DMS53 treated with DMSO at 0.1 percent for 48 hours (cell line): Measurements from ENCODE around the gene SCO1.
"Not testable (repeated sequence)": the region's sequence is repeated elsewhere in the genome, so short reads cannot be mapped to it uniquely, and the experiment has no call there.

Experiments
- DNase-seq: peaks from one replicate; lab custom pipeline; 2025; ENCODE audit not compliant: unreplicated experiment; lab: John Stamatoyannopoulos, UW

The SCO1 gene

DNA sequence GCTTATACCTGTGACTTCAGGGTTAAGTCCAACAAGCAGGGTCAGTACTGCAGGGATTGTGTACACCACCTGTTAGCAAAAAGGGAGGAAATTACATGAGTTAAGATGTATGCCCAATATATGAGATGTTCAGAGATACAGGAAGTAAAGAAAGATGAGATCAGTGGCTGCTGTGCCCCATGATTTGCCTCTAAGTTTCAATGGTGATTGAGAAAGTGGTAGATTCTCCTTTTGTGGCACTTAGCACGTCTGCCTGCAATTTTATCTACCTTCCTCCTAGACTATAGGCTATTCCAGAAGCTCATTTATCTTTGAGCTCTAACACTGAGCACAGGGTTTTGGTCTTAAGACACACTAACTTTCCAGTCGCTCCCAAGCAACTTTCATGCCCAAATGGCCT, 28.9 kb upstream of the SCO1 start:
- DNase-seq: no peak

DNA sequence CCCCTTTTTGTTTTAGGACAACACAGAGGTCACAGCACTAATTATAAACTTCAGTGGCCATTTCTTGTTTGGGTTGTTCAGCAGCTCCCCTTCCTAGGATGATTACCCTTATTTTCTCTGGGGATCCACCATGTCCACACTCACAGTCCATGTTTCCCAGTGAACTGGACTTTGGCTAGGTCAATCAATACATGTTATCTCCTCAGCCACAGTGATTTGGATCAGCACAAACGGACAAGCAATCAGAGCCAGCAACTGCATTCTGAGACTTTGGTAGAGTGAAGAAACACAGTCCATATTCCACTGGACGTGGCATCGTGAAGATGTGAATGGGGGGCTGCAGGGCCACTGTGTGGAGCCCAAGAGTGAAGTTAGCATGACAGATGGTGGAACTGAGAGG, 27.9 kb upstream of the SCO1 start:
- DNase-seq: no peak

DNA sequence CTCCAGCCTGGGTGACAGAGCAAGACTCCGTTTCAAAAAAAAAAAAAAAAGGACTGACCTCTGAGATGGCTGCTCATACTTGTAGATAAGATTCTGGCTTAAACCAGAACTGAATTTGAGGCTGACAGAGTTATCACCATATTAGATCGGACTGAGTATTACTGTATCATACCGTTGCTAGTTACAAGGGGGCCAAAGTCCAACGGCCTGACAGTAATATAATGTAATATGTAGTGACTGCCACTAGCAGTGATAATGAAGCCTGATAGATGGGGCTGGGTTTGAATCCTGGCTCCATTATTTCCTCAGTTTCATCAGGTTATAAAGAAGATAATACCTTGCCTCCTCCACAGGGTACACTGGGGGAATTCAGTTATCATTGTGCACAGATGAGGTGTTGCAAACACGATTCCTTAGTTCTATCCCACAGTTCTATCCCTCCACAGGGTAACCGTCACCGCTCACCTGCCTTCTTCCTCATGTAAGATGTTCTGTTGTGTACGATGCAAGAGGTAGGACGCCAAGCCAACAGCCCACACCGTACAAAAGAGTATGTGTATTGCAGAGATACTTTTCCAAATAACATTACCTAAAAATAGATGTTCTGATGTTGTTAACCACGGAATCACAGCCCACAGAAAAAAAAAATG, 27.3 kb upstream of the SCO1 start:
- no peak for DNase-seq

DNA sequence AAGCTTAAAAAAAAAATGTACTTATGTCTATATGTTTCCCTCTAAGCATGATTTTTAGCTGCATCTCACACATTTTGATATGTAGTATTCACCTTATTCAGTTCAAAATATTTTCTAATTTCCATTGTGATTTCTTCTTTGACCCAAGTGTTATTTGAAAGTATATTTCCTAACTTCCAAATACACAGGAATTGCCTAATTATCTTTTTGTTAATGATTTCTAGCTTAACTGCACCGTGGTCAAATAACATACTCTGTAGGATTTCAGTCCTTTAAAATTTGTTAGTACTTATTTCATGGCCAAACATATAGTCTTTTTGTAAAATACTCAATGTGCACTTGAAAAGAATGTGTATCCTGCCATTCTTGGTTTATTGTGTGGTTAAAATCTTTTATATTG, 21.2 kb upstream of the SCO1 start:
- DNase-seq: no peak

DNA sequence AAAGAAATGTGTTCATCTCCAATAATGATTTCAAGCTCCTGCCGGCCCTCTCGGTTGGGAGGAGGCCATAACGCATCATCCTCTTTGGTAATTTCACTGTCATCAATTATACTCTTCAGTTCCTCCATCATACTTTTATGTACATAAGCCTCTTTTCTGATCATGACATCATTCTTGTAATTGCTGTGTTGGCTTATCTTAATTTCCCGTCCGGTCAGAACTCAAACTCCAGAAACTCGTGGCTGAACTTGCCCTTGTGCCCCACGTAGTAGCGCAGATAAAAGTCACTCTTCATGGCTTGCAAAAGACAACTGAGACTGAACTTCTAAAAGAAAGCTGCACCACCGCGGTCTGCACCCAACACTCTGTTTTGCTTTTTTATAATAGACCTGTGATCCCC, 18.9 kb upstream of the SCO1 start:
- DNase-seq: no peak

DNA sequence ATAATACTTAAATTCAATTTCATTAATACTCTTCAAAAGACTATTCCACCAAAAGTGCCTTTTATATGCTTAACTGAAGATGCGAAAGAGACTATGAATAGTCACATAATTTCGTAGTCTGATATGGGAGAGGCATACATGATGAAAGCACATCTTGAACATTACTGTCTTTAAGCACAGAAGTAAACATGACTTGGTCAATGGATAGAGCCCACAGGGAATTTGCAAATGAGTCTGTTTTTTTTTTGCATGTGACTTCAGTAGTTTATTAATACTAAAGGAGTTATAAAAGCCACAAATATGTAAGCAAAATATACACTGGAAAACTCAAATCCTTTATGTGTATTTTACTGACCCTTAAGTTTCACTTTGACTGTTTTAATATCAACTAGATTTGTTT, 16.0 kb upstream of the SCO1 start:
- no peak for DNase-seq

DNA sequence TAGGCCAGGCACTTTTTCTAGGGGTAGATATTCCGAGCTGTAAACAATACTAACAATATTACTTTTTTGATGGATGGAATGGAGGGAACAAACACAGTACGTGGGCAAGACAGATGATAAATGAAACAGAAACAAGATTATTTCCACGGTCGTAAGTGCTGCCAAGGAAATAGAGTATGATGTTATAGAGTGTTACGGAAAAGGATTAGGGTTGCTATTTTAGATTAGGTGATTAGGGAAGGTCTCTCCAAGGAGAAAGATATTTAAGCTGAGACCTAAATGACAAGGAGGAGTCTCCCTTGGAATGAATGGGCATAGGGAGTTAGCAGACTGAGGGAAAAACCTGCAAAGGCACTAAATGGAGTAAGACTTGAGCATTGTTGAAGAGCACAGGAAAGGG, 8.4 kb upstream of the SCO1 start:
- DNase-seq: no peak

DNA sequence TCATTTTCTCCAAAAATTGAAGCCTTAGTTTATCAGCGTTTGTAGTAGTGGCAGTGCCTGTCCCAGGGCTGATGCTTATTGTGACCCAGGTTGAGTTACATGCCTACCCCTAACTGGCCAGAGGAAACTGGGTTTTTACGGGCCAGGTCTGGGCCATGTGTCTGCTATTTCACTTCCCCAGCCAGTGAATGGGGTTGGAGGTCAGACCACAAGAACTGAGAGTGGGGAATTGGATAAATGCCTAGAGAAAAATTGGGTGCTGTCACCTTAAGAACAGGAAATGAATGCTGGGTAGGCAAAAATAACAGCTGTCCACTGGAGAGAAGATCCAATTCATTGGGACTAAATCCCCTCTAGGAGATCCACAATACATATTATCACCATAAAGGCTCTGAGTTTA, 5.2 kb upstream of the SCO1 start:
- DNase-seq: no peak

DNA sequence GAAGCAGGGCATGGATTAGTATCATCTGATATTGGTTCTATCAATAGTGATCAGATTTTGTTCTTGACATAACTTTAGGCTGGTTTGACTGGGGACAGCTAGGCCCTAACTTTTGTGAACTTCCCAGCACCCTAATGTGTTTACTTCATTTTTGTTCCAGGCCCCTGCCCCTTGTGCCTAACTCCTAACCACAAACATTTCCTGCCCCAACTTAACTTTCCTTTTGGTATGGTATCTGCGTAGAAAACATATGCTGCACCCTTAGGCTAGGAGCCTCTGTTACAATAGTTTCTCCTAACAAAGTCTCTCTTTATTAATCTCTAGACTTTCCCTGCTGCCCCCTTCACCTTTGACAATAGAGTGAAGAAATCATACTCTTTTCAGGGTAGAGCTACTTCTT, 2.5 kb upstream of the SCO1 start:
- DNase-seq: no peak

DNA sequence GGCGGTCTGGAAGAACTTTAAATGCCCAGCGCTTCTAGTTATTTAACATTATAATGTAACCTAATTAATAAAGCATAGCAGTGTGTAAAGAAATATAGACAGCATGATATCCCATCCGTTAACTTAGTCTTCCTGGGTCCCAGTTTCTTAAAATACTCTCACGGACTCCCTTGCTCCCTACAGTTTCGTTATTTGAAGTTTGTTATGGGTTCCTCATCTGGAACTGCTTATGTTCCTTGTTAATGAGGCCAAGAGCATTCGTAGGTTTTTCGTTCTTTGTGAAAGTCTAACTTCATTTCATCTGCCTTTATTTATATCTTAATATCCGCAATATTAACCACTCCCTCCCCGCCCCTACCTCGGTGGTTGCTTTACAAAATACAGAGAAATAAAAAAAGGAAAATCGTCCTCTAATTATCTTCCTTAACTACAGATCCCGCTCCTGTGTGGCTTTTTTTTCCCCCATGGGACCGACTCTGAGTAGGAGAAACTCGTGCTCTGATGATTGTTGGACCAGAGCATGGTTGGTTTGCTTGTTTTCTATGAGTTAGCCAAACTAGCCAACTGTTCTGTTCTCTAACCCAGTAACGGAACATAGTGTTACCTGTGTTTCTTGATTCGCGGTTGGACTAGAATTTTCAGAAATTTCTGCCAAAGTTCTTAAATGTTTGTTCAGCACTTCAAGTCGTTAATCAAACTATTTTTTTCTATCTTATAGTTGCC, 924 bp upstream of the SCO1 start:
- DNase-seq: no peak

DNA sequence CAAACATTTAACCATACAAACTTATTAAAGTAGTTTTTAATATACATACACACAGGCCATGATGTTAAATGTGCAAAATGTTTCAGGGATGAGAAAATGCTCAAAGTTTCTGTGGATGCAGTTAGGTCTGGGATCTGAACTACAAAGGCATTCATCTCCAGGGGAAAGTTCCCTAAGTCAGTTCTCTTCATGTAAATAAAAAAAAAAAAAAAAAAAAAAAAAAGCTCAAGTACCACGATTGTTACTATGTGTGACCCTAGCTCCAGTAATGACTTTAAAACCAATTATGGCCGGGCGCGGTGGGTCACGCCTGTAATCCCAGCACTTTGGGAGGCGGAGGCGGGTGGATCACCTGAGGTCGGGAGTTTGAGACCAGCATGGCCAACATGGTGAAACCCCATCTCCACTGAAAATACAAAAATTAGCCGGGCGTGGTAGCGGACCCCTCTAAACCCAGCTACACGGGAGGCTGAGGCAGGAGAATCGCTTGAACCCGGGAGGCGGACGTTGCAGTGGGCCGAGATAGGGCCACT, 1.4 kb downstream of the SCO1 start:
- not testable (repeated sequence) for DNase-seq

DNA sequence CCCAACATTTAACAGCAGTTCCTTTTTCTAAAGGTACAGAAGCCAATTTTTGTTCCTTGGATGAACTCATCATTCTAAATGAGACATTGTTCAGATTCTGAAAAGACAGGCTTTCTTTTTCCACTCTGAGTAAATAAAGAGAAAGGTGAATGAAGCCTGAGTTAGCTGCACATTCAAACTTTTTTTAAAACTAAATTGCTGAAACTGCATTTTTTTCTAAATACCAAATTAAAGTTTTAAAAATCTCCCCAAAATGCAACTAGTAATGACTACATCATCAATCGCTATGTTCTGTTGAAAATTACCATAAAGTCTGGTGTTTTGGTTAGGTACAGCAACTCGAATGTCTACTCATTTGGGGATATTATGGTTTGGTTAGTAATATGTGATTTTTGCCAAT, 9.8 kb downstream of the SCO1 start:
- no peak for DNase-seq

DNA sequence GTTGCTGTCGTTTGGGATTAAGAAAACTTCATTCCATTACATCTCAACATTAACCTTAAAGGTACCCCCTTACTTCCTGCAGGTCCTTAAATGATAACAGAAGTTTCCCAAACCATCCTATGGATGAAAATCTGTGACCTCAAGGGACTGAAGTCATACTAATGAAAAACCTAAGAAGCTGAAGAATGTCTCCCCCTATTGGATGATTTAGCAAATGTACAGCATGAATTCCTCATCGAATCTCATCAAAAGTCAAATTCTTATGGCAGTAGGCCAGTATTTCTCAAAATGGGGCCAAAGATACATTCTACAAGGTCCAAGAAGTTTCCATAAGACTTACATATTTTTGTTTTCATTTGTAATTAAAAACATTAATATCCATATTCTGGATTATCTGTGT, 13.5 kb downstream of the SCO1 start:
- no peak for DNase-seq

DNA sequence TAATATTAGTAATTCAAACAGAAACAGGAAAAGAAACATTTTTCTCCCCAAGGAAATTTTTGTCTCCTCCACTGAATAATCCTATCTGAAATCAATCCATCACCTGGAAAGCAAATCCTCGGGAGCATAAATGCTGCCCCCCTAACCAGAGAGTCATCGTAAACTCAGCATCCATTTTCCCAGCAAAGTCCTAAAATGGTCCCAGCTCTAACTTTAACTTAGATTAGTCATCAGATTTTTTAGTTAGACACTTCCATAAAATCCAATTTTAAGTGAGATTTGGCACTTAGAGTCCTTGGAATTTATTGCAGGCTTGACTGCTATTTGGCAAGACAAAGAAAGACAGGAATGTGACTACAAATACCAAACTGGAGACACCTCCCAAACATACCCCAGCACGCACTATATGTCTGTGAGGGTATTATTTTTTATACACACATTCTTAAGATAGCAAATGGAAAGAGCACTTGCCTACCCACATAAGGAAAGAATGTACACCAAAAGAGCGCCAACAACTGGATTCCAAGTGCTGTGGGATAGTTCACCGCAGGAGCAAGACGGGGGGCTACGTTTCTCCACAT, 15.4 kb downstream of the SCO1 start:
- DNase-seq: no peak

DNA sequence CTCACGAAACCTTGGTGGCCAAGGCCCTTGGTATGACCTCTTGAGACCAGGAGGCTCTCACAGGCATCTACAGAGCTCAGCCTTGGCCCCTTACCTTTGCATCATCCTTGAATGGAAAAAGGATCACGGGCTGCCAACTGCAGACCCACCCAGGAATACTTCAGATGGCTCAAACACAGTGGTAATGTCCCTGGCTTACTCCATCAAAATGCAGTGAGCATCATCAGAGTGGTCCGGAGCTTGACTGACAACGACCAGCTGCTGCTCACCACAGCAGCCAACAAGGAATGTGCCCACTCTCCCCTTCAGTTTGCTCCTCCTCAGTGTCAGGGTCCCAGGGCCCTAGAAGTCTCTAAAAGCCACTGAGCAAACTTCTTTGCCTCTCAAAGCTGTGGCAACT, 22.6 kb downstream of the SCO1 start:
- no peak for DNase-seq

DNA sequence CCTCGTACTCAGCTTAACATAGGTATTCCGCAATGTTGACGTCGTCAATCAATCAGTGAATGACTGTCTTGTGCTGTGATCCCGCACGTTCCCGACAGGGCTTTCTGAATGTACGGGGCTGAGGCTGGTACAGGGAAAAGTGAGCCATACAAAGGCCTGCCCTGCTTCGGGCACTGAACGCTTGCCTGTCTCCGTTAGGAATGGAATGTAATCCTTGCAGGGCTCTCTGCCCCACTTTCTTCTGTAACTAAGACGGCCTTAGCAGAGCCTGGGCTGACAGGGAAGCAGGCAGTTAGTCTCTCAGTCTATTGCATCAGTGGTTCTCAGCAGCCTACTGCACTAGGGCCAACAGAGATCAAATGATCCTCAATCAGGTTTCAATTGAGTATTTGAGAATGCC, 24.0 kb downstream of the SCO1 start:
- no peak for DNase-seq

DNA sequence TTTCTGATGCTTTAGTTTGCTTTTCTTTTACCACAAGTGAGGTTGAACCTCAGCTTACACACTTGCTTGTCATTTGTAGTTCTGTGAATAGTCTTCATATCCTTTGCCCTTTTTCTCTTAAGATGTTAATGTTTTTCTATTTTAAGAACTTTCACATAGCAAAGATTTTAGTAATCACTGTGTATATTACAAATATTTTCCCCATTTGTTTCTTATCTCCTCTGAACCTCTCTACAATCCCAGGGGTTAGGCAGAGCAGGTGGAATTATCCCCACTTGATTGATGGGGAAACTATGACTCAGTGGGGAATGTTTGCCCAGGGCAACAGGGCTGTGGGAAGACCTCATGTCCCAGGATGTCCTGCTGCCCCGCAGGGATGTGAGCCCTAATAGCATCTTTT, 28.6 kb downstream of the SCO1 start:
- DNase-seq: no peak

DNA sequence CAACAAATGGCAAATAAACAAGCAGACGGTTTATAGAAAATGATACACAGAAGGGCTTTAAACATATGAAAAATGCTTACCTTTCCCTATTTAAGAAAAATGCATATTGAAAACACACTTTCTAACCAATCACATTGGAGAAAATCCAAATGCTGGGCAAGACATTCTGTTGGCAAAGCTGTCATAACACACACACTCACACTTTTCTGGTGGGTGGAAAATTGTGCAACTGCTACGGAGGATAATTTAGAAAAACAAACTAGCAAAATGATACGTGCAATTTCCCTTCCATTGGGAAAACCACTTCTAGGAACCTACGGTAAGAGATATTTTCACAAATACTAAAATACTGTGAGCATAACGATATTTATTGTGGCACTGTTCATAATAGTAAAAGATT, 30.4 kb downstream of the SCO1 start:
- no peak for DNase-seq

DNA sequence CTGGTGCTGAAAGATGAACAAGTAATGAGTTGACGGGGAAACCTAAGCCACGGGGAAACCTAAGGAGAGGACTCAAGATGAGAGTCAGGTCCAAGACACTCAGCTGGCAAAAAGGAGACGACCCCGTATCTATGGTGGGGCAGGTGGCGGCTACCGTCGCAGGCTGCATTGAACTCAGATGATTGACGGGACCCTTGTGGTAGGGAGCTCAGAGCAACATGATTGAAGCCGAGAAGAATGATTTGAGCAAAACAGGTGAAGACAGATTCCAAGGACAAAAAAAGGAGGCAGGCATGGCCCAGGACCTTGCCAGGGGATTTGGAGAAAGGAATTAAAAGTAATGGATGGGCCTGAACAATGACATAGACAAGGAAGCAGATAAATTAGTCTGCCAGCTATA, 32.8 kb downstream of the SCO1 start:
- DNase-seq: no peak

DNA sequence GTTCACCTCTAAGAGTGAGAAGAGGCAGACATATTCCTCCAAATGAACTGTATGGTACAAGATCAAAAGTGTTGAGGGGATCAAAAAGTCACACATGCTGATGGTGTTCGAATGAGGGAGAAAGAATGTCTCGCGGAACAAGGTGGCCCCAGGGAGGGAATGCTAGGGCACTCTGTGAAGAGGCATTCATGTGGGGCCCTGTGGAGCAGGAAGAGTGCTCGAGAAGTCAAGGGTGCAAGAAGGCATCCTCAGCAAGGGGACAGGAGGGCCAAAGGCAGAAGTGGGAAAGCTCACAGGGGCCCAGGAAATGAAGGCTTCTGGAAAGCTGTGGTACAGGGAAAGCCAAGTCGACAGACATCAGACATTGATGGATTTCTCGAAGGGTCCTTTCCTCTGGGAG, 34.1 kb downstream of the SCO1 start:
- DNase-seq: no peak

DNA sequence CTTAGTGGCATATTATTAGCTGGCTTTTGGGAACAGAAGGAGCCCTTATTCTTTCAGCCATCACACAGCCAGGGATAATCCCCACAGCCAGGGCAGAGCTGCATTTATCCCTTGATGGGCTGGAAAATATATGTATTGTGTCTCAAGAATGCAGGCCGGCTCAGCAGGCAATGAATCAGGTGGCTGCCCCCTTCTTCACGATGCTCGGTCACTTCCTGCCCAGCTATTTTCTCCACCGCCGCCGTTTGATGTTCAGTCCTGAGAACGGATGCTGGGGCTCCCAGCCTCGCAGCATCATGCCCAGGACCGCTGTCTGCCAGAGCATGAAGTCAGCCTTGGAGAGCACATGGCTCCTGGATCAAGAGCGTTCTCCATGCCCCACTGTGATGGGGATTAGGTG, 35.9 kb downstream of the SCO1 start:
- no peak for DNase-seq

DNA sequence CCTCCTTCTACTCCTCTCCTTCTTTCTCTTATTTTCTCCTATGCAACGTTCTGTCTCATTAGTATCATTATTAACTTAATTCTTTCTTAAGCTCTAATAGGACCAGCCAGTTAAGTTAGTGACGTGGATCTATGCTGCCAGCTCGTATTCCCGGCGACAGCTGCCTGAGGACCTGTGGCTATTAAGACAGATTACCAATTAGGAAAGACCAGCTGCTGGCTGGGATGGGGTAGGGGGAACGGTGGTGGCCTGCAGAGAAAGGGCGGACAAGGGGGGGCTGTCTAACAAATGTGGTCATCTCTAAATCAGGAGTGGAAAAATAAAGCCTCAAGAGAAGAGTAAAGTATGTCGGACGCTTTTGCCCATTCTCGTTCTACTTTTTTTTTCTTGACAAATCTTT, 39.5 kb downstream of the SCO1 start:
- DNase-seq: no peak

DNA sequence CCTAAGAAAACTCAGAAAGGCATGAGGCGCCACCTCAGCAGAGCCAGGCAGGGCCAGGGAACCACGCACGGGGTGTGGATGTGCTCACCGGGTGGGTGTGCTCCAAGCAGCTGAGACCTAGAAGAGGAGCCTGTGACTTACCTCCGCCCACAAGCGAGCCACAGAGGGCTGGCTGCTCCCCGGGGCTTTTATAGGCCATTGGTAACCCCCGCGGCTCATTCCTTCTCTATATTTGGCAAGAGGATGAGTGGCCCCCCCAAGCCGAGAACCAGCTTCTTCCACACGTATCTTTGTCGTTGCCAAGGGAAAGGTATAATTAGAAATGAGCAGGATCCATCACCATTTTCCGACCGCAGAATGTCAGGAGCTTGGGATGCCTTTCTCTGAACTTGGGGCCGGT, 40.2 kb downstream of the SCO1 start, which contains the start of gene MYH3:
MYH3 (minus strand) TSS at position 162 of the 400 bp plus-strand sequence. CDS start 2,245 bp downstream, outside the sequence.
- DNase-seq: no peak
